ENCODE measurements around the gene FBXO28.

- TF ChIP-seq POLR2A (IDR thresholded peaks at IDR 0.05) (no peak), CTCF (IDR thresholded peaks at IDR 0.05) (no peak)
Observed at GRCh38 chr1:224169718-224170270, 55.9 kb downstream of the FBXO28 start.

Data from tibial nerve (tissue), 3 donors.